Right atrium auricular region (tissue), 2 donors: Measurements from ENCODE around the gene ENPP3. TPM values are rescaled to one million over a fixed set of nuclear protein-coding genes. Genes with fewer than 3 reads are reported as not detected.

Experiments used
- DNase-seq: peaks from one replicate; pipeline ENCODE4 v3.0.0-alpha.2; 2019; ENCODE audit warnings: low spot score
- H3K27ac ChIP-seq, 2 donors: fragments of 200-600 bp; sonication (generic); 1 replicate in 1 of 2; 2 replicates in 1 of 2; pipeline ENCODE4 v1.5.1; 2016 to 2019
- H3K27me3 ChIP-seq, 2 donors: fragments of 200-600 bp; sonication (generic); one replicate each; pipeline versions ENCODE4 v1.5.1 to v1.6.0; 2017 to 2019
- H3K36me3 ChIP-seq: fragments of 200-600 bp; sonication (generic); one replicate; pipeline ENCODE4 v1.5.1; 2016
- H3K4me1 ChIP-seq, 2 donors: fragments of 200-600 bp; sonication (generic); one replicate each; pipeline versions ENCODE4 v1.5.1 to v1.6.0; 2017 to 2019
- H3K4me3 ChIP-seq, 2 donors: fragments of 200-600 bp; sonication (generic); 1 replicate in 1 of 2; 2 replicates in 1 of 2; pipeline ENCODE4 v1.5.1; 2017 to 2019; ENCODE audit warnings: mild to moderate bottlenecking in 1 of 2, moderate library complexity in 1 of 2
- H3K9me3 ChIP-seq, 2 donors: fragments of 200-600 bp; sonication (generic); one replicate each; pipeline ENCODE4 v1.5.1; 2019
- total RNA-seq, 2 donors: library from RNA; depleted of rRNA; stranded (reverse); fragments of >200 nt; gene quantifications; one replicate each; pipeline ENCODE4 v1.1.0, GENCODE V29; 2016
- TF ChIP-seq, protein P1 (sequence below), 2 donors: fragments of 200-600 bp; sonication (generic); IDR thresholded peaks; one replicate each; pipeline ENCODE4 v1.5.1; 2019; ENCODE audit warnings: antibody characterized with exemption in 2 of 2

ENPP3 gene
- total RNA-seq, 2 donors from 2014 or later: 0.16 TPM; not detected in 1

DNA sequence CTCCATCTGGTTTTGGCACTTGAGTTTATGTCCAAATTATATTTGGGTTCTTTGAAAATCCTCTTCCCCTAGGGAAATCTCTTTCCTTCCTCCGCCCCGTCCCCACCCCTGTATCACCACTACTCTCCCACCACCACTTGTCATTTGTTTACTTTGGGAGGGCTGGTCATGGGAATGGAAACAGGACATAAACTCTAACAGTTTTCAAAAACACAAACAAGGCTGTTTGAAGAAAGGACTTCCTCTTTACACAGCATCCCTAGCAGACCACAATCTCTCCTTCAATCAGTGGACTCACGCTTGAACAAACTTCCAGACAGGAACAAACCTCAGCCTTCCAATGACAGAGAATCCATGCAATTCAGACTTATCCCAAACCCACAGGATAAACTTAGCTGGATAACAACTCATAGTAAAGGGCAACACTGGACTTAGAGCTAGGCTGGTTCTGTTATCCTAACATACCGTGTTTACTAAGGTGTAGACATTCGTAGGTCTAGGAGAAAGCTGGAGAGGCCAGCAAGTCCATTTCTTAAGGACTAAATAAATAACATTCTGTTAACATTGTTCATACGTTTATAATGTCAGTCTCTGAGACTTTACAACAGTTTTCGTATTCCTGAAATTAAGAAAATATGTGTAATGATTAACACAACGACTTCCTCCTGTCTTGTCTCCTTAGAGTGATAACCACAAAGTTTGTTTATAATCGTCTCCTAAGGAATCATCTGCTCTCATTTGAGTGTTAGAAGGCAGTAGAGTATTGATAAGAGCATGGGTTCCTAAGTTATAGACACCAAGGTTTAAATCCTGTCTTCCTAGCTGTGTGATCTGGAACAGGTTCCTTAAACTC, 117.8 kb downstream of the ENPP3 start:
- DNase-seq: no peak
- H3K36me3 ChIP-seq: no peaks in the 10 kb centered on the region
- no peak overlapping the region for H3K4me3 ChIP-seq
- no peaks in the 10 kb centered on the region for H3K27me3 ChIP-seq
- H3K9me3 ChIP-seq: no peaks in the 10 kb centered on the region
- H3K4me1 ChIP-seq: no peaks in the 10 kb centered on the region
- TF ChIP-seq, protein P1, sequence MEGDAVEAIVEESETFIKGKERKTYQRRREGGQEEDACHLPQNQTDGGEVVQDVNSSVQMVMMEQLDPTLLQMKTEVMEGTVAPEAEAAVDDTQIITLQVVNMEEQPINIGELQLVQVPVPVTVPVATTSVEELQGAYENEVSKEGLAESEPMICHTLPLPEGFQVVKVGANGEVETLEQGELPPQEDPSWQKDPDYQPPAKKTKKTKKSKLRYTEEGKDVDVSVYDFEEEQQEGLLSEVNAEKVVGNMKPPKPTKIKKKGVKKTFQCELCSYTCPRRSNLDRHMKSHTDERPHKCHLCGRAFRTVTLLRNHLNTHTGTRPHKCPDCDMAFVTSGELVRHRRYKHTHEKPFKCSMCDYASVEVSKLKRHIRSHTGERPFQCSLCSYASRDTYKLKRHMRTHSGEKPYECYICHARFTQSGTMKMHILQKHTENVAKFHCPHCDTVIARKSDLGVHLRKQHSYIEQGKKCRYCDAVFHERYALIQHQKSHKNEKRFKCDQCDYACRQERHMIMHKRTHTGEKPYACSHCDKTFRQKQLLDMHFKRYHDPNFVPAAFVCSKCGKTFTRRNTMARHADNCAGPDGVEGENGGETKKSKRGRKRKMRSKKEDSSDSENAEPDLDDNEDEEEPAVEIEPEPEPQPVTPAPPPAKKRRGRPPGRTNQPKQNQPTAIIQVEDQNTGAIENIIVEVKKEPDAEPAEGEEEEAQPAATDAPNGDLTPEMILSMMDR (IDR thresholded peaks at IDR 0.05): no peak
- H3K27ac ChIP-seq: no peak overlapping the region

DNA sequence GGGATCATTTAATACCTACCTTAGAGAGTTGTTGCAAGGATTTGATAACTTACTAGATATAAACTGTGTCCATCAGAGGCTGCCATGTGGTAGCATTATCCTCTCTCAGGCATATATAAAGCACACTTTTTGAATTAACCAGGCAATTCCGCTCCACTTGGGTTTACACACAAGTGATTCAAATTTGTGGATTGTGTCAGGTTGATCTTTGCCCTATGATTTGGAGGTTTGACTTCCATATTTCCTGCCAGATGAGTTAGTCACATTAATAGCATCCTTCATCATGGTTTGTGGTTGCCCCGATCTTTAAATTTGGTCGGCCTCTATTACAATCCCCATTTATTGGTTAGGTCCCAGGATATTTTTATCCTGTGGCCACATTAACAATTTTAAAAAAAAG, 118.5 kb downstream of the ENPP3 start:
- peaks cover 0 to 3% of the 10 kb centered on the region in 2 donors for H3K4me1 ChIP-seq
- H3K27me3 ChIP-seq: no peaks in the 10 kb centered on the region
- no peak overlapping the region for H3K4me3 ChIP-seq
- H3K27ac ChIP-seq: no peak overlapping the region
- H3K9me3 ChIP-seq: no peaks in the 10 kb centered on the region
- no peaks in the 10 kb centered on the region for H3K36me3 ChIP-seq
- TF ChIP-seq, protein P1 (IDR thresholded peaks at IDR 0.05): no peak
- DNase-seq: no peak

DNA sequence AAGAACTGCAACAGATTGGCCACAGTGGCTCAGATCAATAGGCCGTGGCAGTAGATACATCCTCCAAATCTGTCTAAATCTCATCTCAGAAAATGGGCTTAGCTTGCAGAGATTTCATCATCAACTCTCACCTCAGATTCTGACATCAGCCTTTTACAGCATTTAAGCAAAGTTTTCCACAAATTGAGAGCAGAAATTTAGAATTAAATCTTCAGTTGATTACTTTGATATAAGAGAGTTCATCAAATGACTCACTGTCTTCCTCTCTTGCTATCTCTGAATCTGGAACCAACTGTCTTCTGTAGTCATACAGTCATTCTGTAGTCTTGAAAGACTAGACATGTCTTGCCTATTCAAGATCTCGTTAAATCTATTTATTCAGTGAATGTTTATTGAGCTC, 118.9 kb downstream of the ENPP3 start:
- Histone ChIP-seq H3K27me3 (no peaks in the 10 kb centered on the region), H3K9me3 (no peaks in the 10 kb centered on the region), H3K27ac (no peak overlapping the region), H3K4me1 (peaks cover 0 to 3% of the 10 kb centered on the region in 2 donors), H3K36me3 (no peaks in the 10 kb centered on the region), H3K4me3 (no peak overlapping the region)
- no peak for DNase-seq
- TF ChIP-seq, protein P1 (IDR thresholded peaks at IDR 0.05): no peak

DNA sequence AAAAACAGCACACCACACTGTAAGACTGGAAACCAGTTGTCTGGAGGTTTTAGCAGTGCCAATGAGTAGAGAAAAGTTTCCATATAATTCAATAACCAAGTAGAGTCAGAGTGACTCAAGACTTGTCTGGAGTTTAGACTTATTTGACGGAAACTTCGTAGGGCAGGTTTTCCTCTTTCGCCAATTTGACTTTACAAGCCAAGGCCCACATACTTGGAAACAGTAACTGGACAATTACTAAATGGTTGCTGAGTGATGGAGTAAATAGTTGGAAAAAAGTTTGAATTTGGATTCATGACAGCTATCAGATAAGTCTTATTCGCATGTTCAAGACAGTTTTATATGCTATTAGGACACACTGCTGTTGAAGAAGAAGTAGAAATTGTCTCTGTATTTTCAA, 121.8 kb downstream of the ENPP3 start:
- TF ChIP-seq, protein P1 (IDR thresholded peaks at IDR 0.05): no peak
- no peak for DNase-seq
- no peaks in the 10 kb centered on the region for H3K36me3 ChIP-seq

DNA sequence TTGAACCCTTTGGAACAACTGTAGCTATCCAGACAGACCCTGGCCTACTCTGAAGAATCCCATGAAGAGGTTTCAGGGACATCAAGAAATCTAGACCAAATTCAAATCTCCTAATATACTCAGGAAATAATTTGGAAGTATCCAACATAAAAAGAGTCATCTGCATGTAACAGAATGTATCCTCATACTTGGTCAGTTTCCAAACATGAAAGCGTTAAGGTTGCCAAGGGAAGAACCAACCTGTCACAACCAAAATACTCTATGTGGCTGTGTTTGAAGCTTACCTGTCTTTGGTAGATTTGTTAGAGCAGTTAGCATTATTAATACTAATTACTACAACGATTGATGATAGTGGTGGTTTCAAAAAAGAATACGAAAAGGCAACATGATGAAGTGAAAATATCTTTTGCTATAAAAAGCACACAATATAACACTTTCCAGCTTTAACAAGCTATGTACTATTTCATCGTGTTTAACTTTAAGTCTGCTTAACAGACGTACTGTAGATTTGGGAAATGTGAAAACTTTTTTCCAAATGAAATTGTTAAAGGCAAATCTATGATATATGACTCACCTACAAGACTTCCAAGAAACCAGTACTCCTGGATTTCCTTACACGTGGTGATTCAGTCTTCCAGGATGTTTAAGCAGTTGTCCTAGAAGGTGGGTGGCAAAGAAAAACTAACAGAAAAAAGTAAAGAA, 124.1 kb downstream of the ENPP3 start:
- Histone ChIP-seq H3K36me3 (no peaks in the 10 kb centered on the region), H3K4me1 (peaks cover 0 to 14% of the 10 kb centered on the region in 2 donors), H3K27me3 (no peaks in the 10 kb centered on the region), H3K4me3 (no peak overlapping the region), H3K27ac (no peak overlapping the region), H3K9me3 (no peaks in the 10 kb centered on the region)
- TF ChIP-seq, protein P1 (IDR thresholded peaks at IDR 0.05): no peak
- no peak for DNase-seq

More for the DNA sequence above, 121.8 kb downstream of the ENPP3 start:
- Histone ChIP-seq H3K27me3 (no peaks in the 10 kb centered on the region), H3K4me3 (no peak overlapping the region), H3K4me1 (peaks cover 0 to 3% of the 10 kb centered on the region in 2 donors), H3K9me3 (no peaks in the 10 kb centered on the region), H3K27ac (no peak overlapping the region)
